ACHN (cell line): ENCODE results near the gene C11orf16.
"Not testable (repeated sequence)": the region's sequence is repeated elsewhere in the genome, so short reads cannot be mapped to it uniquely, and the experiment has no call there.

ENCODE experiments used
- DNase-seq: peaks from one replicate; pipeline ENCODE4 v3.0.0-alpha.2; 2015
- in situ Hi-C: cut with HindIII; loops from 2 replicates; pipeline ENCODE4 v1.10.0; 2017; ENCODE audit warnings: low sequenced_read_pairs, low pct_ligation_motif_present, low pct_unique_long_range_greater_than_20kb

Gene C11orf16

GRCh38 chr11:8941341-8942103 lies 8.8 kb upstream of the C11orf16 start:
- no peak for DNase-seq

DNA sequence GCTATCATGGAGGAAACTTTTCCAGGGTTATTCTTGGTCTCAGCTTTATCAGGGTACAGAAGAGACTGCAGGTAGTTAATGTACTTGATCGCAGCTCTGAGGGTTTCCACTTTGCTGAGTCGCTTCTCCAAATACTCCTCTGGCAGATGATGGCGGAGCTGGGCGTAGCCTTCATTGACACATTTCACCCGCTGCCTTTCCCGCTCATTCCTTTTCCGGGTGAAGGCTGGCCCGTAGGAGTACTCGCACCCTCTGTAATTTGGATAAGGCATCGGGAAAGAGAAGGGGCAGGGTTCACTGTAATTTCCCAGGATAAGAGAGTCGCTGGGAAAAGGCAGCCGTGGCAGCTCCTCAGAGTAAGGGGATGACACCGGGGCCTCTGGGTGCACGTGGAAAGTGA lies 4.9 kb upstream of the C11orf16 start:
- in situ Hi-C loops = no loop called here
- DNase-seq = no peak

More at GRCh38 chr11:8941341-8942103, 8.8 kb upstream of the C11orf16 start:
- in situ Hi-C loops = no loop called here

DNA sequence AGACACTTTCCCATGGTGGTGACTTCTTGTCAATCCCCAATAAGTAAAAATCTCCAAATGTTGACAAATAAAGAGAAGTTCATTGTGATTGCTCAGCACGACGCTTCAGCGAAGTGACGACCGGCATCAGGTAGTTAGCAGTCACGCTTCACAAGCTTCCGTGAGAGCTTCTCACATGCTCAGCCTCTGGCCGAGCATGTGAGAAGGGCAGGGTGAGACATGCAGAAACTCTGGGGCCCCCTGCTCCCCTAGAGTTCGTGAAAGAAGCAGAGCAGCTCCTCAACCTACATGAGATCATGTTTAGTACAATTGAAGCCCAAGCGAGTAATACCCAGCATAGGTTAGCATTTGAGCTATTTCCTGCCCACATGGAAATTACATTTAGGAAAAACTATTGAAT lies 4.4 kb upstream of the C11orf16 start:
- in situ Hi-C loops = no loop called here
- no peak for DNase-seq

- DNase-seq, in situ Hi-C loops: not testable (repeated sequence)
These were observed 3.0 kb upstream of the C11orf16 start for GRCh38 chr11:8935789-8936188.

DNA sequence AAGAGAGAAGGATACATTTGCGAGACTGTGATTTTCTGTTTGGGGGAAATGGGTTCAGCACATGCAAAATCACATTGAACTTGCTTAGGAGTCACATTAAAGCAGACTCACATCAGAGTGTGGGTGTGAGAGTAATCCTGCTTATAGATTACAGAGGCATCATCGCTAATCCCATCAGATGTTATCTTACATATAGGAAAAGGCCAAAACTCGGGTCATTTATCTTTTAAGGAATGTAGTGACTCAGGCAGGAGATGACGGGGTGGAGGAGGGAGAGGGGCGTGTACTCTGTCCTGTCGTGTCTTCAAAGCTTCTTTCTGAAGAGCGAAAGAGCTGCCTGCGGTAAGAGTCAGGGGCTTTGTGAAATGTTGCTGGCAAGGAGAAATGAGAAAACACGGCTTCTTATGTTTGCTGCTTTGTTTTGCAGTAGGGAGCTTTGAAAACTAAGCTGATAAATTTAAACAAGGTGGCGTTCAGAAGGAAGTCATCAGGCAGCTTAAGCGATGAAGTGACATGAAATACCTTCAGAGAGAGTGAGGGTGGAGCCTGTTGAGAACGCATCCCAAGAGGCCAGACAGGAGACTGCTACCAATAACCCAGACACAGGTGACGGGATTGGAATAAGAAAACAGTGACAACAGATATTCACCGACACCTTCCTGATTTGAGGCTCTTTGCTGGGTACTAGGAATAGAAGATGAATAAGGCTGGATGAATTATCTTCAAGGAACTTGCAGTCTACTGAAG lies 2.2 kb upstream of the C11orf16 start:
- DNase-seq = peak; percentile 43
- in situ Hi-C loops = no loop called here

DNA sequence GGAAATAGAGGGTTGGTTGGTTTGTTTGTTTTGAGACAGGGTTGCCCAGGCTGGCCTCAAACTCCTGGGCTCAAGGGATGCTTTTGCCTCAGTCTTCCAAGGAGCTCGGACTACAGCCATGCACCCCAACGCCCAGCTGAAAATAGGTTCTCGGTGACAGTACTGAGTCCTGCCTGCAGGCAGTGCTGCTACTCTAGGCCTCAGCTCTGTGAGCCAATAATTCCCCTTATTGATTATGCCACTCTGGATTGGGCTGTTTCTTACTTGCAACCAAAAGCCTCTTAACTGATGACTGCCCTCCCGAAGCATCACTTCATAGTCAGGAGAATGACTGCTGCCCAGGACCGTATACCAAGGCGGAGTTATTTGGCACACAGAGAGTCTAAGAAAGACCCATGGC lies 1.2 kb upstream of the C11orf16 start:
- in situ Hi-C loops = no loop called here
- DNase-seq = no peak

- no peak for DNase-seq
These were observed 2.1 kb downstream of the C11orf16 start for GRCh38 chr11:8930456-8931175.

DNA sequence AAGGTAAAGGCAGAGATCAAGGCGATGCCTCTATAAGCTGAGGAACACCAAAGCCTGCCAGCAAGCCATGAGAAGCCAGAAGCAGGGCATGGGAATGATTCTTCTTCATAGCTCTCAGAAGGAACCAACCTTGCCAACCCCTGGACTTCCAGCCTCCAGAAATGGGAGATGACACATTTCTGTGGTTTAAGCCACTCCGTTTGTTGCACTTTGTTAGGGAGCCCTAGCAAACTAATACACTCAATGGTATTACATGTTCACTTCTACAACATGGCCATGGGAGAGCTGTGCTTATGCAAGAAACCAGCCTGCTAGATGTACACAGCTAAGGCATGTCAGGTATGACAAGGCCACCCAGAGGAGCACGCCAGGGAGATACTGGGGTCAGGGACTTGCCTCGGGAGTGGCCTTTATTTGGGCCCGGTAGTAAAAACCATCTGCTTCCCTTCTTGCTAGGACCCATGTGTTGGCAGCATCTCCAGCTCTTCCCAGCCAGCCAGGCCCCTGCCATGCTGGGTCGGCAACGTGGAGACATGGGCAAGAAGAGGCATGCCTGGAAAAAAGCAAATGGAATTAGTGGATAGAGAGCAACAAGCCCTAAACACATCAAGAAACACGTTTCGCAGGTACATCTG lies 3.6 kb downstream of the C11orf16 start:
- no peak for DNase-seq
- in situ Hi-C loops = no loop called here

More at GRCh38 chr11:8930456-8931175, 2.1 kb downstream of the C11orf16 start:
- in situ Hi-C loops = no loop called here

GRCh38 chr11:8928205-8928604 lies 4.5 kb downstream of the C11orf16 start:
- in situ Hi-C loops = no loop called here
- DNase-seq = no peak

GRCh38 chr11:8927233-8927632 lies 5.5 kb downstream of the C11orf16 start:
- DNase-seq = no peak
- in situ Hi-C loops = no loop called here

GRCh38 chr11:8926236-8926635 lies 6.5 kb downstream of the C11orf16 start:
- in situ Hi-C loops = no loop called here
- DNase-seq = no peak

GRCh38 chr11:8925711-8926110 lies 7.0 kb downstream of the C11orf16 start:
- in situ Hi-C loops = no loop called here
- no peak for DNase-seq

- no peak for DNase-seq
- in situ Hi-C loops = no loop called here
These were observed 10.1 kb downstream of the C11orf16 start for GRCh38 chr11:8922691-8923090.

DNA sequence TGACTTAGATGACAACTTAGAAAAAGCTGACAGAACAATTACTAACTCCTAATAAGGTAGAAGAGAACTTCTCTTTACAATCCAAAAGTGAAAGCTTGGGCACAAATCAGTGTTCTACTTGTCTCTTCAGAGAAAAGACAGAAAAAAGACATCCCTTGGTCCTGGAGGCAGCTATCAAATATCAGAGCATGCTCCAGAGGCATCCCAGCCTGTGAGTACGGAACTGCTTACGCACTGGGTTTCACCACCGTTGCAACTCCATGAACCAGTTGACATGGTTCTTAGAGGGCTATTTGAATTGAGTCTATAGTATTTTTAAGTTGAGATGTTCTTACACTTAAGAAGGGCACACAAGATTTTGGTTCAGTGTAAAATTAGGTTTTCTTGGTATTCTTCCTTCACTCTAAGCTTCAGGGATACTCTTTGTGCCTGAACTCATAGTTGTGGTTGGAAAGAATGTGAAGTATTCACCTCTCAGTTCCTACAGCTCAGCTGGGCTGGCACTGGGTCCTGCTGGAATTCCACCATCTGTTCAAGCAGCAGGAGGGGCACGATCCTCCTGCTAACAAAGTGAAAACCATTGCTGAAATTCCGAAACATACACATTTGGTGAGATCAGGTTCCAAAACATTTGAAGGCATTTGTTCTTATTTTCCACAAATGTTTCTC lies 15.5 kb downstream of the C11orf16 start:
- in situ Hi-C loops = no loop called here
- peak; percentile 88 for DNase-seq

- no peak for DNase-seq
- in situ Hi-C loops = no loop called here
These were observed 18.1 kb downstream of the C11orf16 start for GRCh38 chr11:8914661-8915018.

- DNase-seq = peak; percentile 37
- in situ Hi-C loops = no loop called here
These were observed 18.6 kb downstream of the C11orf16 start for GRCh38 chr11:8913961-8914660.

GRCh38 chr11:8911029-8911823 lies 21.5 kb downstream of the C11orf16 start, which contains the start of gene AKIP1:
Gene AKIP1, plus strand, starts transcription at chr11:8911189. Its CDS starts 261 bp downstream, at chr11:8911450.
- in situ Hi-C loops = no loop called here
- peak; percentile 93 for DNase-seq
